NCI-H774 (cell line): ENCODE measurements around the gene MDH1B.
"Not testable (repeated sequence)": the region's sequence is repeated elsewhere in the genome, so short reads cannot be mapped to it uniquely, and the experiment has no call there.

Experiments
- DNase-seq: peaks from one replicate; lab custom pipeline; 2025; lab: John Stamatoyannopoulos, UW

The MDH1B gene

DNA sequence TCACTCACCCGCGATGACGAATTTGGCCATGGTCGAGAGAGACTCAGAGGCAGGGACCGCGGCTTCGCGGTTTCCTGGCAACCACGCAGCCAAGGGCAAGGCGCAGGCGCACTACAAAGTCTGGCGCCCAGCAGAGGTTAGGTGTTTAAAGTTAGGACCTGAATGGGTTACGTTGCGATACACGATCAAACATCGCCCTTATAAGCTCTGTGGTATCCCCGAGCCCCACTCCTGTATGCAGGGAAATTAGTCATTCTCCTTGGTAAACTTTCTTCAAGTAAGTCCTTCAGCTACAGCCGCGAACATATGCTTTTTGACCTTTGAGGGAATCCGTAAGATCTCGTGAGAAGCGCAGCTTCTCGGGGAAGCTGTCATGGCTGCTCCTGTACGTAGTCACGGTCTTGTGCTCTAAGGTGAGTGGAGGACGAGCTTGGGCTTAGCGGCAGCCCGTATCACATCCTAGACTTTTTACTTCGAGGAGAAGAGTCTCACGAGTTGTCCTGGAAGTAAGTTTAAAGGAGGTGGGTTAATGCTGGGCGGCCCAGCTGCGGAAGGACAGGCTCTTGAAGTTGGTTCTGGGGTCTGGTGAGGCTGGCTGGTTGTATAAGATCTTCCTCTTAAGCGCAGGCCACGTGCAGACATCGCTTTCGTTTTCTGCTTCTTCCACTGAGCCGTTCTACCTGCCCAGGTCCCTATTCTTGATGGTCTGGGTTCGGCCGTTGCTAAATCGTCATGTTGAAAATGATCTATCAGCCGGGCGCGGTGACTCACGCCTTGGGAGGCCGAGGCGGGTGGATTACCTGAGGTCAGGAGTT is at the start of gene MDH1B, which contains the start of gene FASTKD2:
Gene MDH1B (minus strand): TSS at position 87 of the 815 bp plus-strand sequence. CDS start 57 bp downstream, at position 30.
Gene FASTKD2 (plus strand): TSS at position 365 of the 815 bp plus-strand sequence. CDS start 1,088 bp downstream, outside the sequence.
- DNase-seq = peak; percentile 86

DNA sequence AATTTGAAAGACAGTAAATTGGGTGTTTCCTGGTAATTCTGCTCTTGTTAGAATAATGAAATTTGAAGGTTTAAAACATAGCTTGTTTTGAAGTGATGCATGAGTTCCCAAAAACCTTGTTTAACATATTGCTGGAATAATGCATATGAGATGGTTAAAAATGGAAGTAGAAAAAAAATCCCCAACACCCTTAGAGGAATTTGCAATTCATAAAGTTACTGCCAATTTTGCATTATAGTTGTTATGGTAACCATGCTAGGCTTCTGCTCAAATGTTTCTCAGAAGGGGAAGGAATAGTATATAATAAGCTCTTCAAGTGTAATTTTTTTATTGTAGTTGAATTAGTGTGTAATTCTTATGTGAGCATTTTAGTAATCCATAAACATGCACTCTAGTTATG is 49.4 kb upstream of the MDH1B start:
- no peak for DNase-seq

DNA sequence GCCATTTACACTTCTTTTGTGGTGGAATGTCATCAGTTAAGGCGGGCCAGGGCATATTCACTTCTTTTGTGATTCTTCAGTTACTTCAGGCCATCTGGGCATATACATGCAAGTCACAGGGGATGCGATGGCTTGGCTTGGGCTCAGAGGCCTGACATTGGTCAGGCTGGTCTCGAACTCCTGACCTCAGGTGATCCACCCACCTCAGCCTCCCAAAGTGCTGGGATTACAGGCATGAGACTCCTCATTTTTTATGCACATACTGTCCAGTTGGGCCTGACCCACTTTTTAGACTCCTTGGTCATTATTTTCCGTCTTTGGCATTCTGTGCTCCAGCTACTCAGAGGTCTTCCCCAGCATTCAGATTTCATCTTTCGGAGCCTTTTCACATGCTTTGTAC is 47.3 kb upstream of the MDH1B start:
- DNase-seq = not testable (repeated sequence)

DNA sequence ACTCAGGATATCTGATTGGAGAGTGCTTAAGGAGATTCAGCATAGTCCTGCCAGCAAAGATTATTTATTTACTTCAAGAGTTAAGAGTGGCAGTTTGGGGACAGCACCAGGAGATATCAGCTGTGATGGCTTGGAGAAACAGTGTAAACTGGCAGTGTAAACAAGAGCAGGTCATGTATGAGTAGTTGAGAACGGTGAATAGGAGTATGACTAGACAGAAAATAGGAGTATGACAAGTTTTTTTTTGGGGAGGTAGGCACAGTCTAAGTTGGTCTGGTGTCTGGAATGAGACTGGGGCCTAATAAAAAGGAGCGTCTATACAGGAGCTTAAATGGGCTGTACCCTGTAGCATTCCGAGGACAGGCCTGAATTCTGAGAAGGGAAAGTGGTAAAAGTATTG is 42.5 kb upstream of the MDH1B start:
- DNase-seq = not testable (repeated sequence)

DNA sequence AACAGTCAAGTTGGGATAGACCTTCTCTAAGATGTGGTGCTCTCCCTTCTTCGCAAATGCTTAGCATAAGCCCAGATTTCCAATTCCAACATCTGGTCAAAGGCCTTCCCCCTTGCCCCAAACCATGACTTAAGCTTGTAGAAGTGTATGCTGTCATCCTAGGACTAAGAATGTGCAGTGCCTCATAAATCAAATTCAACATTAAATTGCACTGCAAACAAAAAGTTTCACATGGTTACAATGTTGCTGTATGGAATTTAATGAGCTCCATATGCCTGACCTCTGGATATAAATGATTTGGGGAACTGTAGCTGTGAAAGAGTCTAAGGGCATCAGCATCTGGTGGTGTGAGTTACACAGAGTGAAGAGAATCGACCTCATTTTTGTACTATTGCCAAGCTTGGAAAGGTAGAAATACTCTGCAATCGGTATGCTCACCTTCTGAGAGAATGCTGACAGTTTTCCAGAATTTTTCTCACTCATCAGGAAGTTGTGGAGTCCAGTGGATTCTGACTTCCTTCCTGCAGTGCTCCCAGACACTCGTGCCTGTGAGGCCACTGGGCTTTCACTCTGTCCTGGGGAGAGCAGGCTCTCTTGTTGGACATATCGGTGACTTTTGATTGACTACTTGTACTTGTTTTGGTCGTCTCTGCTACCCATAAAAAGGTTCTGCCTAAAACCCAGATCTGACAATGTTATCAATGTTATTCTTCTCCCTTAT is 40.9 kb upstream of the MDH1B start:
- DNase-seq = no peak

DNA sequence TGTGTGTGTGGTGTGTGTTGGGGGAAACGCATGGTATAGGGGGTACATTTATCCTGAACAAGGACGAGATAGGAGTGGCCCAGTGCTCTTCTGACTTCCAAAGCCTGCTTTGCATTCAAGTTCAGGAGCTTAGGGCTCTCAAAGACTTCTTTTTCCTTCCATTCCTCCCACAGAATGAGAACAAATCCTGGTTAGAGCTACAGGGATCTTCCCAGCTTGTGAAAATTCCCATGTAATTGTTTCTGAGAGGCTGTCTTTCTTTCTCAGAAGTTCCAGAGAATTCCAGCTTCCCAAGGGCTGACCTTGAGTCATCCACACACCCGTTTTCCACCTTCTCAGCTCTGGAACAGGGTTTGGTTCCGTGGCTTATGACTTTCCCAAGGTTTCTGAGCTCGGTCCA is 39.2 kb upstream of the MDH1B start:
- no peak for DNase-seq

DNA sequence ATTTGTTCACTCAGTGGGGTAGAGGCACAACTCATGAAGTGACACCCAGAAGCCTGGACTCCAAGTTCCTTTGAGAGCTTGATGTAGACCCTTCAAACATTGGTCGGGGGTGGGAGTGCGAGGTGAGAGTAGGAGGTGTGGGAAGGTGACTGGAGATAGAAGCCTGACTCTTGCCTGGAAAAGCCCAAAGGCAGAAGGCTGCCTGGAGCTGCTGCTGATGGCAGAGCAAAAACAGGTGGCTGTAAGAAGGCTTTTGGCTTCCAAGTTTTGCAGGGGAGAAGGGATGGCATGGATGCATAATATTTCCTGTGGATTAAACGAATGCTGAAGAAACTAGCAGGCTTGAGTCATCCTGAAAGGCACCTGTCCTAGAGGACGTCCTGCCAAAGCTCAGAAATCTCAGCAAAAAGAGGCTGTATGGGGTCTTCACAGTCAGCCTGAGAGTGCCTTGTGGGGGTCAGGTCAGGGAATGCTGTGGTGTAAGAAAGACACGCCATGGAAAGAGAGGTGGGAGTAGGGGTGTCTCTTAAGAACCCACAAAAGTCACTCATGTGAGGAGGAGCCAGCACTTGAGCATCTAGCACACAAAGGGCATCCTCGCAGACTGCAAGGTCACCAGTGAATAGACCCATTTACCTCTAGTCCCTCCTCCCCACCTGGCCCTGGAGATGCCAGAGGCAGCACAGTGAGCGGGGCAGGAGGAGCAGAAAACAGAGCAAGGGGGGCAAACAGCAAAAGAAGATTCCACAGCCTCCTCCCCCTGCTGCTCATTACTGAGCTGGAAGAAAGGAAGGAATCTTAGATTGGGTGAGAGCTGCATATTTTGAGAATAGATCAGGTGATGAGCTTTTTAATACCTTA is 37.8 kb upstream of the MDH1B start:
- no peak for DNase-seq

DNA sequence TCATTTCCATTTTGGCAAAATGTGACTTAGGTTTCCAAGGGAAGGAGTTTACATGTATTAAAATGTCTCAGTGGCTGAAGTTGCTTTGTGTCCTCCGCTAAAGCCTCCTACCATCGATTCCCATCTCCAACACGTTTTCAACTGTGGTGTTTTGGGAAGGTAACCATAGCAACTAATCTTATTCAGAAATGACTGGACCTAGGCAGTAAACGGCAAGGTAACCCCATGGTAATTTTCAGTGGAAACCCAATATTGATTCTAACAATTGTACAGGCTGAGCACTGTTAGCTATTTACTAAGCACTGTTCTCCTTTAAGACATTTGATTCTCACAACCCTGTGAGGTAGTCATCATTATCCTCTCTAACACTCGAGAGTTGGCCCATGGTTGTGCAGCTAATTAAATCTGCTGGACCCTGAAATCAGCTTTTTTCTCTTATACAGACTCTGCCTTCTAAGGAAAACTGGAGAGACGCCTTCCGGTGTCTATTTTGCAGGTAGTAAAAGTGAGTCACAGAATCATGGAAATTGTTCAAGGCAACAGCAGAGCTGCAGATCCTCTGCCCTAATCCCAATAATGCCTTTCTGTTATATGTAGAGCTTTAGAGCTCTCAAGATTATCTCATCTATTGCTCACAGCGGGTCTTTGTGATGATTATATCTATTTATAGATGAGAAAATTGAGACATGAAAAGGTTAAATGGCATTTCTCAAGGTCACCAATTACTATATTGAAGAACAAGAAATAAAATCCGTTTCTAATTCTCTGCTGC is 36.5 kb upstream of the MDH1B start:
- DNase-seq = no peak

DNA sequence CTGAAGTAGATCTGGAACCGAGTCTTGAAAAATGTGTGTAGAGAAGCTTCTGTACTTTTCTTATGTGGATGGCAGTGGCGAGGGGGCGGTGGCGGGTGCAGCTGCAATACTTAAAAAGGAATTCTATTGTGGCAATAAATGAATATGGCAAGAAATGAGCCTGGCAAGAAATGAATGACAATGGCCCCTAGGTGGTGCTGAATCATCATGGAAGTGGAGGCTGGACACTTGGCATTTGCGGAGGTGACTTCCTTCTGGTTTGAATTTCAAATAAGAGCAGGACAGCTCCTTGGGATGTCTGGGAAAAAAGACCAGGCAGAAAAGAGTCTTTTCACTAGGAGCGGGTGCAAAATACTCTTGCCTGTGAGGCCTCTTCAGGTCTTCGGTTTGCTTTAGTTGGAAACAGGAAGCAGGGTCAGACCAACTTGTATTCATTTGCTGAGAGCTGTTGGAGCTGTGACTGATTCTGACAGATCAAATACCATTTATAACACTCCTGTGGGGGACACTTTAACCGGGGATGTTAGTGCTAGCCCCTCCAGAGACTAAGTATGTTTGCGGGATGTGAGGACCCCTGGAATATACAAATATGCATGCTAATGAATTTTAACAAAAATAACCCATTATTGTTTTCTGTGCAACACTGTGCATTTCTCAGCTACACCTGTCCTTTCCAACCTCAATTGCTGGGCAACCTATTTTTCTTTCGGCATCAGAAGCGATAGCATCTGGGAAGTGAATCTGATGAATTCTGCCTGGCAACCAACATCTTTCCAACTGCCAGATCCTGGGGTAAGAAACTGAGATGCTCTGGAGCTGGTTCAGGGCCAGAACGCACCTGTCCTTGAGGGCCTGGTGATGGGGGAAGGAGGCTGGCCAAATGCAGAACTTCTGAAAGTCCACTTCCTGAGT is 35.6 kb upstream of the MDH1B start:
- DNase-seq = peak; percentile 66

DNA sequence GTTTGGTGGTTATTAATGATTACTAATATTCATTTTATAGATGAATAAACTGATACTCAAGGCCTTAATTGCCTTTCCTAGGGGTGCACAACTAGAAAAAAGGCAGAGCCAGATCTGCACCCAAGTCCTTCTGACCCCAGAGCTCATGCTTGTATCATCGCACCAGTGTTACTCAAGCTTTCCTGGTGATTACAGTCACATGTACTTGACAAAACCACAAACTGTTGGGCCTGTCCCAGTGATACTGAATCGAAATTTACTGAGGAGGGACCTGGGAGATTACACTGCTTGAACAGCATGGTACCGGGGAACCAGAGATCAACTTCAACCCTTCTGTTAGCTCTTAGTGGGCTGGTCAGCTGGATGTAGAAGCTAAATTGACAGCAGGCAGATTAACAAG is 34.0 kb upstream of the MDH1B start:
- DNase-seq = no peak

DNA sequence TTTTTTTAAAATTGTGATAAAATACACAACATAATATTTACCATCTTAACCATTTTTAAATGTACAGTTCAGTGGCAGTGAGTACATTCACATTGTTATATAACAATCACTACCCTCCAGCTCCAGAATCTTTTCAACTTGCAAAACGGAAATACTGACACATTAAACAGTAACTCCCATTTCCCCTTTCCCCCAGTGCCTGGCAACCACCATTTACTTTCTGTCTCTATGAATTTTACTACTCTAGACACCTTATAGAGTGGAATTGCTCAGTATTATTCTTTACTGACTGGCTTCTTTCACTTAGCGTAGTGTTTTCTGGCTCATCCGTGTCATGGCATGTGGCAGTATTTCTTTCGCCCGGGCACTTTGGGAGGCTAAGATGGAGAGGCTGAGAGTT is 32.9 kb upstream of the MDH1B start:
- no peak for DNase-seq

DNA sequence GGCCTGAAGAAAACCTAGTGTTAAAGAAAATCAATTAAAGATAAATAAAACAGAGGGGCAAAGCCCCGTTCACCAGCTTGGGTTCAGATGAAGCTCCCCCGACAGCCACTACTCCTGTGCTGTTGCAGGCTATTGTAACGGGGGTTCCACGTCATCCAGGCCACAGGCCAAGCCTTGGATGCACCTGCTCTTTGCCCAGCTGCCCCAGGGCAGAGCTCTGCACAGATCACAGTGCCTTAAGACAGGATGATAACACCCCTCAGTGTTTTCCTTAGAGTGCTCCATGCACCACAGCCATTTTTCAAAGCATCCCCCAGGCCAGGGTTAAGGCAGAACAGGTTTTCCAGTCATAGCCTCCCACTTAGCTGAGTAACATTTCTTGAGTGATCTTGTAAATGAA is 32.2 kb upstream of the MDH1B start:
- peak; percentile 38 for DNase-seq

DNA sequence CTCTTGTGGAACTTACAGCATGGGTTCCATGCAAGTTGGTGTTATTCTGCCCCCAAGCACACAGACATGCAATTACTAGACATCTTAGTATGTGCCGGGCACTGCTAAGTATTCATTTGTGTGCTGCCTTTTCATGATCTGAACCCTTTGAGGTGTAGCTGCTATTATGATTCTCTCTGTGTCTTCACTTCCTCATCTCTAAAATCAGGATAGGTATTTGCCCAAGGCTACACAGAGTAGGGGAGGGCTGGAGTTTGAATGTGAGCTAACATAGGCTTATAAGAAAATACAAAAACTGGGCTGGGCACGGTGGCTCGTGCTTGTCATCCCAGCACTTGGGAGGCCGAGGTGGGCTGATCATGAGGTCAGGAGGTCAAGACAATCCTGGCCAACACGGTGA is 27.5 kb upstream of the MDH1B start:
- no peak for DNase-seq

DNA sequence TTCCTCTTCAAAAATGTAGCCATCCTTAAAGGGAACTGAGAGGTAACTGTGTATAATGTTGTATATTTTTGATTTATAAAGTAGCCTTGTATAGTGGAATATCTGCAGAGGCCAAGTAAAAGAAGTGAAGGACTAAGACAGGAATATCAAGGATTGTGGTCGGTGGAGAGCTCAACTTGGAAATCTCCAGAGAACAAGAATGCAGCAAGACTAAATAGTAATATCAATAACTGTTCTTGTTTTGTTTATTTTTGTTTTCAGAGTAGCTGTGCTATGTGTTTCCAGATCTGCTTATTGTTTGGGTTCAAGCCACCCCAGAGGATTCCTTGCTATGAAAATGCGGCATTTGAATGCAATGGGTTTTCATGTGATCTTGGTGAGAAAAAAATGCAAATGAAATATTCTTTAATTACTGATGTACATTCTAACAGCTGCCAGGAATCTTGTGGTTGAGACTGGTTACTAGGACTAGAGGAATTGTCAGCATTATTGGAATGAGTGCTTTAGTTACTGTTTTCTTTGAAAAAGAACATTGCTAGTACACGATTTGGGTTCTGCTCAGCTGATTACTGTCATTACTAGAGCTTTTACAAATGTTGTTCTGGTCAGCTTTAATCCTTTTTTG is 25.3 kb upstream of the MDH1B start:
- DNase-seq = no peak

DNA sequence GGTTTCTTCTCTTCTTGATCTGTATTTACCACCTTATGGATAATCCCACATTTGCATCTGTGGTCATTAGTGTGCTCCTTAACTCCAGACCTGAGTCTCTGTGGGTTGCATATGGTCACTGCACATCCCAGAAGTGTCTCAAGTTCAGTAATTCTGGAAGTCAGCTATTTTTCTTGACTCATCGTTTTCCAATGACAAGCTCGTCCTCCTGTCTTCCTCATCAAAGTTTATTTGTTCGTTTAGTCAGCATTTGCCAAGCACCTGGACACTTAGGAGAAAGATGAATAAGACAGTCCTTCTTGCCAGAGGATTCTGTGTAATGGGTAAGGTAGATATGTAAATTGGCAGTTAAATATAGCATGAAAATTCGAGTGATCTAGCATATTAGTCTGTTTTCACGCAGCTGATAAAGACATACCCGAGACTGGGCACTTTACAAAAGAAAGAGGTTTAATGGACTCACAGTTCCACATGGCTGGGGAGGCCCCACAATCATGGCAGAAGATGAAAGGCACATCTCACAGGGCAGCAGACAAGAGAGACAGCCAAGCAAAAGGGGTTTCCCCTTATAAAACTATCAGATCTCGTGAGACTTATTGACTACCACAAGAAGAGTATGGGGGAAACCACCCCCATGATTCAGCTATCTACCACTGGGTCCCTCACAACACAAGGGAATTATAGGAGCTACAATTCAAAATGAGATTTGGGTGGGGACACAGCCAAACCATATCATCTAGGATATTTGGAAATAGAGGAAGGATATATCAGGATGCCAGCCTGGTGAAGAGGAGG is 19.6 kb upstream of the MDH1B start:
- no peak for DNase-seq

DNA sequence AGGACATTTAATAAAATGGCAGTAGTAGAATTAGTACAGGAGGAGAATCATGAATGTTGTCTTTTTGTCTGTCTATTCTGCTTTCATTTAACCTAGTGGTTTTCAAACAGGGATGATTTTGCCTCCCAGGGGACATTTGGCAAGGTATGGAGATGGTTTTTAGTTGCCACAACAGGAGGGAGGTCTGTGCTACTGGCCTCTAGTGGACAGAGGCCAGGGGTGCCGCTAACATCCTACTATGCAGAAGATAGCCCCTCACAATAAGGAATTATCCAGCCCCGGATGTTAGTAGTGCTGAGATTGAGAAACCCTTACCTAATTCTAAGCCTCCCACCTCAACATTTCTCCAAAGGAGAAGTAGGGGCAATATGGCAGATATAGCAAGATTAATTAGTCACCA is 18.6 kb upstream of the MDH1B start:
- no peak for DNase-seq

DNA sequence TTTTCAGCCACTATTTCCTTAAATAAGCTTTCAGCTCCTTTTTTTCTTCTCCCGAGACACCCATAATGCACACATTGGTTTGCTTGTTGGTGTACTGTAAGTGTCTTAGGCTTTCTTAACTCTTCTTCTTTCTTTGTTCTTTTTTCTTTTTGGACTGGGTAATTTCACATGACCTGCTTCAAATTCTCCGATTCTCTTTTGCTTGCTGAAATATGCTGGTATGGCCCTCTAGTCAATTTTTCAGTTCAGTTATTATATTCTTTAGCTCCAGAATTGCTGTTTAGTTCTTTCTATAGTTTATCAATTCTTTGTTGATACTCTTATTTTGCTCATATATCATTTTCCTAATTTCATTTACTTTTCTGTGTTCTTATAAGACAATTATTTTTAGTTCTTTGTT is 15.5 kb upstream of the MDH1B start:
- DNase-seq = no peak

DNA sequence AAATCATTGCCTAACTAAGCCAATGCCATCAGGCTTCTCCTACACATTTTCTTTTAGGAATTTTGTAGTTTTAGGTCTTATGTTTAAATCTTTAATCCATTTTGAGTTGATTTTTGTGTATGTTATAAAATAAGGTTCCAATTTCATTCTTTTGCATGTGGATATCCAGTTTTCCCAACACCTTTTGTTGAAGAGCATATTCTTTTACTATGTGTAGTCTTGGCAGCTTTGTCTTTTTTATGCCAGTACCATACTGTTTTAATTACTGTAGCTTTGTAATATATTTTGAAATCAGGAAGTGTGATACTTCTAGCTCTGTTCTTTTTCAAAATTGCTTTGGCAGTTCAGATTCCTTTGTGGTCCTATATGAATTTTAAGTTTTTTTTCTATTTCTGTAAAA is 11.3 kb upstream of the MDH1B start:
- no peak for DNase-seq

DNA sequence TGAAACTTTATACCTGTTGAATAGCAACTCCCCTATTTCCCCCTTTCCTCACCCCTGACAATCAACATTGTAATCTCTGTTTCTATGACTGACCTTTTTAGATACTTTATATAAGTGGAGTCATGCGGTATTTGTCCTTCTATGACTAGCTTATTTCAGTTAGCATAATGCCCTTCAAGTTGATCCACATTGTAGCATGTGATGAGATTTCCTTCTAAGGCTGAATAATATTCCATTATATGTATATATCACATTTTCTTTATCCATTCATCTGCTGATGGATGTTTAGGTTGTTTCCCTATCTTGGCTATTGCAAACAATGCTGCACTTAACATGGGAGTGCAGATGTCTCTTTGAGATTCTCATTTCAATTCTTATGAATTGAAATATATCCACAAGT is 9.7 kb upstream of the MDH1B start:
- DNase-seq = no peak
